COLO829 (cell line): Measurements from ENCODE around the gene RBM39.
"Not testable (repeated sequence)": the region's sequence is repeated elsewhere in the genome, so short reads cannot be mapped to it uniquely, and the experiment has no call there.

Experiments
- DNase-seq: peaks from one replicate; pipeline ENCODE4 v3.0.0; 2012; ENCODE audit warnings: low spot score

RBM39 gene

GRCh38 chr20:35750611-35751010 lies 8.6 kb upstream of the RBM39 start:
- DNase-seq, result peak; percentile 67

- DNase-seq, result not testable (repeated sequence)
Measured at GRCh38 chr20:35744492-35744841, 2.4 kb upstream of the RBM39 start.

- DNase-seq, result no peak
Measured at GRCh38 chr20:35743693-35744491, 1.8 kb upstream of the RBM39 start.

GRCh38 chr20:35742741-35743523 lies 872 bp upstream of the RBM39 start:
- peak; percentile 66 for DNase-seq

- no peak for DNase-seq
Measured at GRCh38 chr20:35739294-35740163, 2.5 kb downstream of the RBM39 start.

- no peak for DNase-seq
Measured at GRCh38 chr20:35738410-35739179, 3.5 kb downstream of the RBM39 start.

- DNase-seq, result no peak
Measured at GRCh38 chr20:35737865-35738333, 4.2 kb downstream of the RBM39 start.

- DNase-seq, result no peak
Measured at GRCh38 chr20:35735826-35736470, 6.1 kb downstream of the RBM39 start.

GRCh38 chr20:35734777-35735649 lies 7.0 kb downstream of the RBM39 start:
- no peak for DNase-seq

GRCh38 chr20:35734374-35734773 lies 7.7 kb downstream of the RBM39 start:
- DNase-seq, result no peak

- no peak for DNase-seq
Measured at GRCh38 chr20:35732644-35732982, 9.4 kb downstream of the RBM39 start.

- no peak for DNase-seq
Measured at GRCh38 chr20:35731862-35732643, 10.0 kb downstream of the RBM39 start.

GRCh38 chr20:35731469-35731788 lies 10.6 kb downstream of the RBM39 start:
- no peak for DNase-seq

GRCh38 chr20:35730583-35731468 lies 11.2 kb downstream of the RBM39 start:
- DNase-seq, result no peak

- DNase-seq, result no peak
Measured at GRCh38 chr20:35729836-35730582, 12.1 kb downstream of the RBM39 start.

- DNase-seq, result no peak
Measured at GRCh38 chr20:35729283-35729807, 12.7 kb downstream of the RBM39 start.
